Astrocyte (in vitro differentiated cells and primary cell): ENCODE measurements around the gene PRRT2. TPM values are rescaled to one million over a fixed set of nuclear protein-coding genes. Genes with fewer than 3 reads are reported as not detected.

Experiments
- DNase-seq: peaks from one replicate; pipeline ENCODE4 v3.0.0-alpha.2; 2010; ENCODE audit warnings: low read depth
- FAIRE-seq: peaks from 2 replicates; lab custom pipeline; 2011; peaks lifted over from hg19 to GRCh38; lab: Jason Lieb, UNC
- H2AFZ ChIP-seq: 2 replicates; pipeline ENCODE4 v1.6.0; 2012; ENCODE audit warnings: low read depth, low read length, inconsistent platforms
- H3K27ac ChIP-seq: 2 replicates; pipeline ENCODE4 v1.5.1; 2011; ENCODE audit warnings: low read depth, low read length, inconsistent platforms
- H3K27me3 ChIP-seq: 2 replicates; pipeline ENCODE4 v1.6.0; 2011; ENCODE audit warnings: low read length, inconsistent platforms; ENCODE audit not compliant: insufficient read depth
- H3K36me3 ChIP-seq: 2 replicates; pipeline ENCODE4 v1.5.1; 2011; ENCODE audit warnings: low read length, inconsistent platforms; ENCODE audit not compliant: insufficient read depth
- H3K4me1 ChIP-seq: 2 replicates; pipeline ENCODE4 v1.5.1; 2011; ENCODE audit warnings: low read length, inconsistent platforms; ENCODE audit not compliant: insufficient read depth
- H3K4me2 ChIP-seq: 2 replicates; pipeline ENCODE4 v1.6.0; 2012; ENCODE audit warnings: low read length, inconsistent platforms
- H3K4me3 ChIP-seq: 2 replicates; pipeline ENCODE4 v1.5.1; 2011; ENCODE audit warnings: low read depth, mild to moderate bottlenecking, low read length, inconsistent platforms; ENCODE audit not compliant: insufficient read depth
- H3K79me2 ChIP-seq: 2 replicates; pipeline ENCODE4 v1.6.0; 2012; ENCODE audit warnings: mild to moderate bottlenecking, low read length, inconsistent platforms; ENCODE audit not compliant: insufficient read depth
- H3K9ac ChIP-seq: 2 replicates; pipeline ENCODE4 v1.6.0; 2012; ENCODE audit warnings: mild to moderate bottlenecking, low read length, inconsistent platforms
- H3K9me3 ChIP-seq: 2 replicates; pipeline ENCODE4 v1.5.1; 2012; ENCODE audit warnings: low read depth, mild to moderate bottlenecking, low read length, inconsistent platforms; ENCODE audit not compliant: insufficient read depth
- H4K20me1 ChIP-seq: 2 replicates; pipeline ENCODE4 v1.6.0; 2012; ENCODE audit warnings: low read length, inconsistent platforms; ENCODE audit not compliant: insufficient read depth
- H3K27ac Mint-ChIP-seq: one replicate; pipeline ENCODE4 v1.8.0; 2021; ENCODE audit warnings: mild to moderate bottlenecking, mixed read lengths; ENCODE audit not compliant: unreplicated experiment
- H3K27me3 Mint-ChIP-seq: one replicate; pipeline ENCODE4 v1.8.0; 2021; ENCODE audit warnings: low read depth, mixed read lengths; ENCODE audit not compliant: unreplicated experiment
- H3K36me3 Mint-ChIP-seq: one replicate; pipeline ENCODE4 v1.8.0; 2021; ENCODE audit warnings: low read depth, mixed read lengths; ENCODE audit not compliant: unreplicated experiment
- H3K4me1 Mint-ChIP-seq: one replicate; pipeline ENCODE4 v1.8.0; 2021; ENCODE audit warnings: low read depth, mixed read lengths; ENCODE audit not compliant: unreplicated experiment
- H3K4me3 Mint-ChIP-seq: one replicate; pipeline ENCODE4 v1.8.0; 2021; ENCODE audit warnings: mild to moderate bottlenecking, moderate library complexity, mixed read lengths; ENCODE audit not compliant: unreplicated experiment
- H3K9me3 Mint-ChIP-seq: one replicate; pipeline ENCODE4 v1.8.0; 2021; ENCODE audit warnings: mild to moderate bottlenecking, mixed read lengths; ENCODE audit not compliant: unreplicated experiment
- CTCF ChIP-seq: IDR thresholded peaks from 2 replicates; pipeline ENCODE4 v1.5.1; 2011; ENCODE audit warnings: low read depth, mild to moderate bottlenecking, inconsistent platforms, low read length, moderate library complexity; ENCODE audit not compliant: insufficient read depth
- EZH2 ChIP-seq: IDR thresholded peaks from 2 replicates; pipeline ENCODE4 v1.6.1; 2012; ENCODE audit warnings: mild to moderate bottlenecking, low read length, inconsistent platforms; ENCODE audit not compliant: insufficient read depth
- total RNA-seq: library from RNA; stranded (reverse); gene quantifications from 2 replicates; pipeline ENCODE4 v1.2.1, GENCODE V29; 2021

Gene PRRT2
- total RNA-seq, 1 donor from 2014 or later, result 6.2 TPM

- no peaks in the 10 kb centered on the region for H3K27me3 Mint-ChIP-seq
- H3K9me3 ChIP-seq, result no peaks in the 10 kb centered on the region
- peak overlapping the region; percentile 96 for H3K4me2 ChIP-seq
- TF ChIP-seq EZH2, result no peak
- TF ChIP-seq CTCF, result no peak
- H3K9ac ChIP-seq, result peak overlapping the region; percentile 94
- H3K4me3 ChIP-seq, result peak overlapping the region; percentile 74
- no peak for DNase-seq
- H4K20me1 ChIP-seq, result peaks cover 17% of the 10 kb centered on the region
- peaks cover 15% of the 10 kb centered on the region for H3K4me1 Mint-ChIP-seq
- no peak for FAIRE-seq
- peaks cover 14% of the 10 kb centered on the region for H3K36me3 Mint-ChIP-seq
- no peaks in the 10 kb centered on the region for H3K9me3 Mint-ChIP-seq
- peaks cover 21% of the 10 kb centered on the region for H3K4me1 ChIP-seq
- H2AFZ ChIP-seq, result peak overlapping the region; percentile 79
- H3K27ac ChIP-seq, result peak overlapping the region; percentile 91
- H3K4me3 Mint-ChIP-seq, result peak overlapping the region; percentile 98
- H3K36me3 ChIP-seq, result peaks cover 11% of the 10 kb centered on the region
- H3K27ac Mint-ChIP-seq, result peak overlapping the region; percentile 98
- peaks cover 25% of the 10 kb centered on the region for H3K79me2 ChIP-seq
- no peaks in the 10 kb centered on the region for H3K27me3 ChIP-seq
These were observed 7.3 kb upstream of the PRRT2 start for GRCh38 chr16:29804455-29805231.

- H3K9me3 Mint-ChIP-seq, result no peaks in the 10 kb centered on the region
- Histone ChIP-seq H3K9me3 (no peaks in the 10 kb centered on the region), H3K9ac (peak overlapping the region; percentile 94), H3K79me2 (peaks cover 33% of the 10 kb centered on the region), H4K20me1 (peaks cover 25% of the 10 kb centered on the region), H3K27ac (peak overlapping the region; percentile 91), H3K4me3 (peak overlapping the region; percentile 74), H3K27me3 (no peaks in the 10 kb centered on the region), H2AFZ (peak overlapping the region; percentile 79), H3K36me3 (peaks cover 11% of the 10 kb centered on the region), H3K4me1 (peaks cover 28% of the 10 kb centered on the region), H3K4me2 (peak overlapping the region; percentile 96)
- no peaks in the 10 kb centered on the region for H3K27me3 Mint-ChIP-seq
- H3K4me1 Mint-ChIP-seq, result peaks cover 23% of the 10 kb centered on the region
- FAIRE-seq, result no peak
- DNase-seq, result peak; percentile 94
- H3K36me3 Mint-ChIP-seq, result peaks cover 16% of the 10 kb centered on the region
- H3K4me3 Mint-ChIP-seq, result peak overlapping the region; percentile 98
- H3K27ac Mint-ChIP-seq, result peak overlapping the region; percentile 98
- TF ChIP-seq EZH2, result no peak
- TF ChIP-seq CTCF, result no peak
These were observed 6.5 kb upstream of the PRRT2 start for GRCh38 chr16:29805232-29806098.
